Measurements from ENCODE around the gene FLNA. TPM values are rescaled to one million over a fixed set of nuclear protein-coding genes. Genes with fewer than 3 reads are reported as not detected.
"Not testable (repeated sequence)": the region's sequence is repeated elsewhere in the genome, so short reads cannot be mapped to it uniquely, and the experiment has no call there.

The FLNA gene
- total RNA-seq, 1 experiment from 2014 or later = 1,374 TPM

DNA sequence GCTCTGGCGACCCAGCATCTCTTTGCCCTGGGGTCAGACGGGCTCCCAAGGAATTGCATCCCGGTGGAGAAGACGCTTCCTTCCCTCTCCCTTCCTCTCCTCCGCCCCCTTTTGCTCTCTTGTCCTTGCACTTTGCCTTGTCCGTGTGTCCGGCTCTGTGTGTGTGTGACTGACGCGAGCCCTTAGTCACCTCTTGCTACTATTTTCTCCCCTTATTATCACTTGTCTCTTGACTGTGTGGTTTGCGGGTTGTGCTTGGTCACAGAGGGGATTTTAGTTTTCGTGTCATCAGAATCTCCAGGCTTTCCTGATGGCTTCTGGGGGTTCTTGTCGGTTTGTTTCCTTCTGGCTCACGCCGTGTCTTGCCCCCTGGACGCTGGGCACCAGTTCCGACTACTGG is 31.4 kb downstream of the FLNA start:
- not testable (repeated sequence) for DNase-seq (ENCODE audit: low read depth)

DNA sequence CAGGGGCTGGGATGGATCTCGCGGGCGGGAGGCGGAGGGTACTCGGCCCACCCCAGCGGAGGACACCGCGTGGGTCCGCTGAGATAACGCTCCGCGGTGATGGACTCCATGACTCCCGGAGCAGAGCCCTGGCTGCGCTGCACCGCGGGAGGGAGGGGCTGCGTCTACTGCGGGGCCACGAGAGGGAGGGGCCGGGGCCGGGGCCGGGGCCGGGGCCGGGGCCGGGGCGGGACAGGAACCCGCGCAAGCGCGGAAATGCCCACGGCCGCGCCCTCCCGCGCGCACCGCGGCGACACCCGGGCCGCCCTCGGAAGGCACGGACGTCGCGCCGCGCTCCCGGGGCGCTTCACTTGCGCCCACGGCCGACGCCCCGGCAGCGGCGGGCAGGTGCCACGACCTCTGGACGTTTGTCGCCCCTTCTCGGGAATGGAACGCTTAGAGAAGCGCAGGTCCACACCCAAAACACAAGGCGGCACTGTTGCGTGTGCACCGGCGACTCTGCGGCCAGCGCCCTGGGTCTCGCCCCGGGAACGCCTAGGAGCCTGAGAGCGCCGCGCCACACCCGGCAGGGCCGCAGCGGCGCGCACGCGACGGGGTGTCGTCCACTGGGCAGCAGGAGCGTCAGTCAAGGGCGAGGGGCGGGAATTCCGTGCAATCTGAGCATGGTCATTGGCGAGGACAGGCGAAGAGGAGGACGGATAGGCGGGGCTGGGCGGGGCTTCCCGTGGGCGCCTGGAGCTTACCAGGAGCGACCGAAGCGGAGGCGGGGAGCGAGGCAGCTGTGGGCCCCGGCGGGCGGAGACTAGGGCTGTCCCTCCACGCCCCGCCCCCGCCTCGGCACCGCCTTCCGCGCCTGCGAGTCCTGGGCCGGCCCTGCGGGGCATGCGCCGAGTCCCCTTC is 32.8 kb downstream of the FLNA start:
- DNase-seq (ENCODE audit: low read depth) = not testable (repeated sequence)

DNA sequence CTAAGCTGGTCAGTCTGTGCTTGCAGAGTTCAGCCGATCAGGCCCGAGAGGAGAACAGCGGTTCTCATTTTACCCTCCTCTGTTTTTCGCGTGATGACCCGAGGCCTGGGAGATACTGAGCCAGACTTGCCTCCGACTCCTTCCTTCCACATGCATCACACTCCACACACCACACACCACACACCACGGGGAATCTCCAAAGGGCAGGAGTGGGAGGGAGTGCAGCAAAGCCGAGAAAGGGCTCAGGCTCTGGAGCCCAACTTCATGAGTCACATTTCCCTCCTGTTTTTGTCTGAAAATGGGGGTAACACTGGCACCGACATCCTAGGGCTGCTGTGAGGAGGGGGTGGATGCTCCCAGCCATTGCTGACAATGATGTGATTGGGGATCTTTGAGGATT is 39.9 kb downstream of the FLNA start:
- no peak for DNase-seq (ENCODE audit: low read depth)

DNA sequence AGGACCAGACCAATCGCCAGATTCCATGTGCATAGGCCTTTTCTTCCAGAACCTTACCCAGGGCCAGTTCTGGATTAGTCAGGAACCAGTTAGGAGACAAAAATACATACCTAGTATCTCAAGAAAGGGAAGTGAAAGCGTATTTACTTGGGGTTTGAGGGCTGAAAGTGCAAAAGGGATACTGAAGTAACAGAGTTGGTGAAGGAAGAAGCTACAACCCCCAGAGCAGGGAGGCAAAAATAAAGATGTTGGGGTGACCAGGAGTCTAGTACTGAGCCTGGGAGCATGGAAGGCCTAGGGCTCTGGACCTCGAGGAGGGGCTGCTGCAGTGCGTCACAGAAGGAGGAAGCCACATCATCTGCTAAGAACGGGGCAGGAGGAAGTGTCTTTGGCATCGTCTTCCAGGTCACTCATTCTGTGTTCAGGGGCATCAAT is 40.6 kb downstream of the FLNA start:
- no peak for DNase-seq (ENCODE audit: low read depth)

DNA sequence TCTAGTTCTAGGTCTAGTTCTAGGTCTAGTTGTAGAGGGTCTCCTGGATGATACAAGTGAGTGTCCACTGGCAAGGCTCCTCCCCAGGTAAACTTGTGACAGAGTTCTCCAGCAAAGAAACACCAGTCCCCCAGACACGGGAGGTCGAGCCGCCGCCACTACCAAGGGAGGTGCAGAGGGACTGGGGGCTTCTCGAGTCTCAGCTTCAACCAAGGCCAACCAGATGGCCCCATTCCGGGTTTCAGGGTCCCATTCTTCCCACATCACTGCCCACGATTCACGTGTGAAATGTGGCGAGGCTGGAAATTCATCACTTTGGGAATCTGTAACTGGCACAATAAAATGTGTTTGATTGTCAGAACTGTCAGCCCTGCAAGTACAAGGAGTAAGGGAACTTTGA is 41.3 kb downstream of the FLNA start:
- no peak for DNase-seq (ENCODE audit: low read depth)

DNA sequence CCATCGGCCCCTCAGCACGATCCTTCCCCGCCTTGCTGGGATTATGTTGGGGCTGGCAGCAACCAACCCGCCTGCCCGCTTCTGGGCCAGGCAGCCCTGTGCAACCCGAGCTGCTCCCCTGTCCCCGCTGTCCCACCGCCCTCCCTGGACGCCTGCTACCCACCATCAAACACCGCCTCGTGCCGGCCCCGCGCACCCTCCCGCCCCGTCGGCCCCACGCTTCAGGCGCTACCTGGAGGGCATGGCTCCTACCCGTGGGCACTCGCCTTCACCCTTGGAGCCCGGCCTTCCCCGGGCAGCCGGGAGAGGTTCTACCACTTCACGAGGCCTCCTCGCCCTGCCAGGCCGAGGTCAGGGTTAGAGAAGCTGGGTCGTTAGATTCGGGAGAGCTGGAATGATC is 41.9 kb downstream of the FLNA start:
- no peak for DNase-seq (ENCODE audit: low read depth)

DNA sequence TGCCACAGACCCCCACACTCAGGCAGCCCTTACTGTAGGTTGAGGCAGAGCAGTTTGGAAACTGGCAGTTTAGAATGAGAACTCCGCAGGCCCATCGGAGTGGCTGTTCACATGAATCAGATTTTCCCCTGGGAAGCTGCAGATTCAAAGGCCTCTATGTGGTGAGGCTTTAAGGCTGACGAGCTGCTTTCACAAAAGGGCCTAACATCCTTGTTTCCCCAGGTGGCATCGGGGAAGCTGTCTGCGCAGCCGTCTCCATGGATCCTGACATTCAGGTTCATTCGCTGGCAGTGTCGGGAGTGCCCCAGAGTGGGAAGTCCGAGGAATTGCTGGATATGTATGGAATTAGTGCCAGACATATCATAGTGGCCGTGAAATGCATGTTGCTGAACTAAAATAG is 45.1 kb downstream of the FLNA start:
- no peak for DNase-seq (ENCODE audit: low read depth)

DNA sequence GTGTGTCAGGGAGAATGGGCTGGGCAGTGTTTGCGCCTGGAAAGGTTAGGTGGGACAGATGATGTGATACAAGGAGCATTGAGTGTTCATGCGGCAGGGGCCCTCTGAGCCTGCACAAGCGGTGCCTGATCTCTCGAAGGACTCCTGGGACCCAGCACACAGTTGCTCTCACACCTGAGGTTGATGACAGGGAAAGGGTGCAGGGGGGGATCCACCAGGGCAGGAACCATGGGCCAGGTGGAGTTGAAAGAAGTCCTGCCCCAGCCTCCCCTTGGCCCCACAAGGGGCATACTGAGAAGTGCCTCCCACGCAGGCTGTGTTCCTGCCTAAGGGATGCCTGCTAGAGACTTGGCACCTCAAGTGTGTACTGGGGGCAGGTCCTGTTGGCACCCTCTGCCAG is 45.8 kb downstream of the FLNA start:
- no peak for DNase-seq (ENCODE audit: low read depth)

DNA sequence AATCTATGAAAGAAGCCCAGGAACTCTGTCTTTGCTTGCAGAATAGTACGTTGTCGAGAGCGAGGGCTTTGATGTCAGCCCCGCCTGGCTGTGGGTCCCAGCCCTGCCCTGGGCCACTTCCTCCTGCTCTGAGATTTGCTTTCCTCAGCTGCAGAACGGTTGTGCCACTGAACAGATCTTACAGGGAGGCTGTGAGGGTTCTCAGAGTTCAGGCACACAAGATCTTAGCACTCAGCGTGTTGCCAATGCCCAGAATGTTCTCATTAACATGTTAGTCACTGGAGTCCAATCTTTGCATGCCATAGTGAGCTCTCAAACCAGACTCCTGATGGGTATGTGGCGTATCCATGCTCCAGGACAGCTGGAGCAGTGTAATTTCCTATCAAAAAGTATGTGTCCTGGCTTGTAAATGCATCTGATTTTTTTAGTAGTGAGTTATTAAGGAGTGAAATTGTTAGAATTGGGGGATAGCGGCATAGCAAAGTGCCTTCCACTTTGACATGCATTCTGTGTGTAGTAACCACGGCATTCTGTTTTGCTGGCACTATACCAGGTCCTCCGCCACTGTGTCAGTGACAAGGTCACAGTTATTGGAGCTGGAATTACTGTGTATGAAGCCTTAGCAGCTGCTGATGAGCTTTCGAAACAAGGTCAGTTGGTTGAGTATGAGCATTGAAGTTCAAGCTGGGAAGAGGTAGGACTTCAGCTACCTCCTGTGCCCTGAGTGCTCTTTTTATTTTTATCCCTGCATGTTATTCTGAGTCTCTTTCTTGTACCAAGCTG is 47.2 kb downstream of the FLNA start:
- DNase-seq (ENCODE audit: low read depth) = peak; percentile 28

DNA sequence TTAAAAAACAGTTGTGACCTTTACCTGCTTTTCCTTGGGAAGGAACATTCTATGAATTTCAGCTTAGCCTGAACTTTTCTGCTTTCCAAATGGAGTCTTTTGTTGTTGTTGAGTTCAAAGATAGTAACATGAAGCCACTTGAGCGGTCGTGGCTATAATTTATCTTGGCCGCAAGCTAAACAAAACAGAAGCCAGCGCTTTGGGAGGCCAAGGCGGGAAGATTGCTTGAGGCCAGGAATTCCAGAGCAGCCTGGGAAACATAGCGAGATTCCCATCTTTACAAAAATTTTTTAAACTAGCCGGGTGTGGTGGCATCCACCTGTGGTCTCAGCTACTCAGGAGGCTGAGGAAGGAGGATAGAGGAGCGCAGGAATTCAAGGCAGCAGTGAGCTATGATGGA is 48.9 kb downstream of the FLNA start:
- no peak for DNase-seq (ENCODE audit: low read depth)

DNA sequence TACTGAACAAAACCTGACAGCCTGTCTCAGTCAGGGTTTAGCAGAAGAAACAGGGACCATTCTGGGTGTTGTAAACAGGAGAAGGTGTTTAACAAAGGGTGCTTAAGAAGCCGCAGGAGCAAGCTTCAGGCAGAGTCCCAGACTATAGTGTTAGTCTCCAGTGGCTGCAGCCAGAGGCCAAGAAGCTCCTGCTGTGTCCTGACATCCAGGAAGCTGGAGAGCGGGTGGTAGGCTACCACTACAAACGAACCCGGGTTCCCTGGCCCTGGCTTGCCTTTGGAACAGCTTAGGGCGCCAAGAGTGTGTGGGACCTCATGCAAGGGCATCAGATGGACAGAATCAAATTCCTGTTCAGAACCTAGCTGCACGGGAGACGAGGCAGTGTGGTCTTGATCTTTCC is 50.9 kb downstream of the FLNA start:
- no peak for DNase-seq (ENCODE audit: low read depth)

DNA sequence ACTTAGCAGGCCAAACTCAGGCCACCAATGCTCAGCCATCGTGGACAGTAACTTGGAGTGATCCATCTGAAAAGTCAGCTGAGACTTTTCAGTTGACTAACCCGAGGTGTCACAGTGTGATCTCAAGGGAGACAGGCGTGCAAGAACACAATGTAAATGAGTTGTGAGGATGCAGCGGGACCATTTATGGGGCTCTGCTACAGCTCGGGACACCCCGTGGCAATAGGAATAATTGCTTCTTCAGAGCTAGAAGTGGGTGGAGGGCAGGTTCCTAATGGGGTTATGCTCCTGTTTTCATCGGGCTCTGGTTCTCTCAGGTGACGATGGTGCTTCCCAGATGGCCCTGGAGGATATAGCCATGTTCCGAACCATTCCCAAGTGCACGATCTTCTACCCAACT is 51.5 kb downstream of the FLNA start:
- no peak for DNase-seq (ENCODE audit: low read depth)

DNA sequence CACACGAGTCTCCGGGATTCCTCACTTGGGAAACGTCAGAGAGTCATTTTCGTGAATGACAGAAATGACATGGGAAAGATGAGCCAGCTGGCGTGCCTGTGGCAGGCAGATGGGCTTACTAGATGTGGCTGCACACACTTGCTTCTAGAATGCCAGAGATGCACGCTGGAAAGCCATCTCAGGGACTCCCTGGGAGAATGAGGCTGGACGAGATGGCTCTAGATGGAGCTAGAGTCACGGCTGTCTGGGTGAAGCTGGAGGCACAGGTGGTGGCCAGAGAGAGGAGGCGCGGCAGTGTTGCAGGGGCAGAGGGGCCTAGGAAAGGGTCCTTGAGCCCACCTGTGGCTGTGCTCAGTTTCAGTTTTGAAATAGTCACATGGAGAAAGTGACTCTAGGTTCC is 52.8 kb downstream of the FLNA start:
- peak; percentile 10 for DNase-seq (ENCODE audit: low read depth)

DNA sequence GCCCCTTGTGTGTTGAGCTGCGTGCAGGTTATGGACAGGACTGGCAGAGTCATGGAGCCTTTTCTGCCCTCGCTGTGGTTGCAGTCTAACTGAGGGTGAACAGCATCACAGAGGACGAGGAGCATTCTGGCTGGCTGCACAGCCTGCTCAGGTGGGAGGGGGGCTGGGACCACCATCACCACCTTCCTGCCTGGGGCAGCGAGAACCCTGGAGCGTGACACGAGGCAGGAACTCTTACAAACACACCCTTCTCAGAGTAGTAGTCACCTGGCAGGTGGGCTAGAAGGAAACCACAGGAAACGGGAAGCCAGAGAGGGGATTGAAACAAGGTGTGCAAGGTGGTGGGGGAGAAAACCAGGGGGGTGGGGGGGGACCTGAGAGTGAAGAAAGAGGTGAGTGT is 53.3 kb downstream of the FLNA start:
- DNase-seq (ENCODE audit: low read depth) = no peak

DNA sequence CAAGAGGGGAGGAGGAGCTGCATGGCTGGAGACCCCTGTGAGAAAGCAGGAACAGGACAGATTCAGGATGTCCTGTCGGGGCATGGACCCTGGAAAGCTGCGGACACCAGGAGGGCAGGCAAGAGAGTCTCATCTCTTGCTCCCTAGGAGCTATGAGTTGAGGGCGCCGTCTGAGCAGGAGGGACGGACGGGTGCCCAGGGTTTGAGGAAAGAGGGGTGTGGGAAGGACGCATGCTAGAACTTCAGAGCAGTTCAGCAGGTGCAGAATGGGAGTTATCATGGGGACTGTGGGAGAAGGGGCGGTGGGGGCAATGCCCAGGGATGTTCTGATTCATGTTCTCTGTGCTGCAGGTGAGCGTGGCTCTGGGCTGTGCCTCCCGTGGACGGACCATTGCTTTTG is 54.0 kb downstream of the FLNA start:
- DNase-seq (ENCODE audit: low read depth) = no peak

DNA sequence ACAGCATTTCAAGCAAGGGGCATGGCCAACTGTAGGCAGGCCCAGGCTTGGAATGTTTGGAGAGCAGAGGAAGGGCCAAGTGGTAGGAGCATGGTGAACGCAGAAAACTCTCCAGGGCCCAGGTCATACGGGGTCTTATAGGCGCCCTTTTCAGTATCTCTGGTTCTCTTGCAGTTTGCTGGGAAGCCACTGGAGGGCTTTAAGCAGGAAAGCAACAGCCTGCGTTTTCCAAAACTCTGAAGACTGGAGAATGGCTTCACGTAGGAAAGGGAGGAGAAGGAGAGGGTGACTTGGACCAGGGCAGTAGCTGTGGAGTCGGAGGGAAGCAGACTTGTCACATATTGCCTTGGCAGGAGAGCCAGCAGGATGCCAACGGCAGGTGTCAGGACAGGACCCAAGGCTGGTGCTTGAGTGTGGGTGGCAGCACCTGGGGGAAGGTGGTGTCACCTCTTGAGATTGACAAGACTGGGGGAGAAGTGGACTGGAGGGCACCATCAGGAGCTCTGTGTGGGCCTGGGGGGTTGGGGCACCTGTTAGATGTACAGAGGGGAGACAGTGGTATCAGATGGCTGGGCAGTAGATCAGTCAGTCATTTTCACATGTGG is 56.9 kb downstream of the FLNA start:
- DNase-seq (ENCODE audit: low read depth) = peak; percentile 9

DNA sequence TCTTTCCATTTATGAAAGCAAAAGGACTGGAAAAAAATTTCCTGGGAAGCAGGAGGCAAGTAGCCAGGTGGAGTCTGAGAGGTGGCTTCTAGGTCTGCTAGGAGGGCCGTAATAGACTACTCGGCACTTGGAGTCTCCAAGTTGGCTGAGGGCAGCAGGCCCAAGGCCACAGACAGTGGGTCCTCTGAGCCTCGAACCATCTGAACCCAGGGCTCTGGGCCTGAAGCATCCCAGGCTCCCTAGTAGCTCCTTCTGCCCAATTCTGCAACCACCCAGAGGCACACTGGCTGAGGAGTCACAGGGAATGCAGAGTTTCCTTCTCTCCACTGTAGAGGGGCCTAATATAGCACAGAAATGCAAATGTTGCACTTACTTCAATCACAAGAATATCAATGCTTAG is 59.0 kb downstream of the FLNA start:
- no peak for DNase-seq (ENCODE audit: low read depth)

DNA sequence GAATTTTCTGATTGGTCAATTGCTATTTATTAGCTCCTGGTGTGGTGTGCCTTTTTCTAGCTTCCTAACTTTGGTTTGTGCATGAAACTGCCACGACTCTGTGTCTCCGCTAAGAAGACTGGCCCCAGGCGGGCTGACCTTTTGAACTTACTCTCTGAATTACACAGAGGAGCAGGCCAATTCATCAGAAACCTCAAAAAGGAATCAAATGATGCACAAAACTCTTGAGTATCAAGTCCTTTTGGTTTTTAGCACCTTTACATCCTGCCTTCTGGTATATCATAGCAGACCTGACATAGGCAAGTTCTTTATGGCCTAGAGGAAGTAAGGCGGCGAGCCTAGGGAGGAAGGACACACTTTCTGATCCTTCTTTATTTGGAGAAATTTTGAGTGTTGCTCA is 61.3 kb downstream of the FLNA start:
- no peak for DNase-seq (ENCODE audit: low read depth)

DNA sequence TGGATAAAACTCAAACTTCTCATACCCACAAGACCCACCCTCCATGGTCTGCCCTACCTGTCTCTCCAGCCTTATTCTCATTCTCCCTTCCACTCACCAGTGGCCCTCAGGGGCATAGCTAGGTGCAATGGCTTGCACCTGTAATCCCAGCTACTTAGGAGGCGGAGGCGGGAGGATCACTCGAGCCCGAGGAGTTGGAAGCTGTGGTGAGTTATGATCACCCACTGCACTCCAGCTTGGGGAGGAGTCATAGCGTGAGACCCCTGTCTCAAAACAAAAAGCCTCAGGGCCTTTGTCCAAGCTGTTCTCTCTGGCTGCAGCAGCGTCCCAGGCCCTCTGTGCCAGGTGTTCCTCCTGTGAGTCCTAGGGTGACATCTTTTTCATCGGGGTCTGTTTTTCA is 62.3 kb downstream of the FLNA start:
- DNase-seq (ENCODE audit: low read depth) = no peak

DNA sequence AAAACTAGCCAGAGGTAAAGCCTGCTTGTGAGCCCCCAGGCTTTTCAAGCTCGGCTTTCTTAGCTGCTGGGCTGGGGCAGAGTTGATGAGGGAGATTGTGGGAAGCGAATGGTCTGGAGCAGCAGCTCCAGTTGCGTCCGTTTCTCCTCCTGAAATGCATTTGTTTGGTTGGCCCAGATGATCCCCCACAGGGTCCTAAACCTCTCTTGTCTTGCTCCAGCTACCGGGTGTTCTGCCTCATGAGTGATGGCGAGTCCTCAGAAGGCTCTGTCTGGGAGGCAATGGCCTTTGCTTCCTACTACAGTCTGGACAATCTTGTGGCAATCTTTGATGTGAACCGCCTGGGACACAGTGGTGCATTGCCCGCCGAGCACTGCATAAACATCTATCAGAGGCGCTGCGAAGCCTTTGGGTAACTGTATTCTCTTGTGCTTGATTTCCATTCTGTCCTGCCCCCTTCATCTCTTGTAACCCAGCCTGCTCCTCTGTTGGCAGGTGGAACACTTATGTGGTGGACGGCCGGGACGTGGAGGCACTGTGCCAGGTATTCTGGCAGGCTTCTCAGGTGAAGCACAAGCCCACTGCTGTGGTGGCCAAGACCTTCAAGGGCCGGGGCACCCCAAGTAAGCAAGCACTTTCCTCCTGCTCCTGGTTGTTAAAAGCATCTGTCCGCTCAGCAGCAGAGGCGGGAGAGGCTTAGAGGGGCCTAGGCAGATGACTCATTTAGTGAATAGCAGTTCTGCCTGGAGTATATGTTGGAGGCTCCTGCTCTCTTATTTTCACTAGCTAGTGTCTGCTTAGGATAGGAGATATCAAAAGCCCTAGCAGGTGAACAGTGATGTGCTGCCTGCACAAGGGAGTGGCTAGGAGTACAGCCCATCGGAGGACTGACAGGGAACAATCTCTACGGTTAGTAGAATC is 63.6 kb downstream of the FLNA start:
- no peak for DNase-seq (ENCODE audit: low read depth)

DNA sequence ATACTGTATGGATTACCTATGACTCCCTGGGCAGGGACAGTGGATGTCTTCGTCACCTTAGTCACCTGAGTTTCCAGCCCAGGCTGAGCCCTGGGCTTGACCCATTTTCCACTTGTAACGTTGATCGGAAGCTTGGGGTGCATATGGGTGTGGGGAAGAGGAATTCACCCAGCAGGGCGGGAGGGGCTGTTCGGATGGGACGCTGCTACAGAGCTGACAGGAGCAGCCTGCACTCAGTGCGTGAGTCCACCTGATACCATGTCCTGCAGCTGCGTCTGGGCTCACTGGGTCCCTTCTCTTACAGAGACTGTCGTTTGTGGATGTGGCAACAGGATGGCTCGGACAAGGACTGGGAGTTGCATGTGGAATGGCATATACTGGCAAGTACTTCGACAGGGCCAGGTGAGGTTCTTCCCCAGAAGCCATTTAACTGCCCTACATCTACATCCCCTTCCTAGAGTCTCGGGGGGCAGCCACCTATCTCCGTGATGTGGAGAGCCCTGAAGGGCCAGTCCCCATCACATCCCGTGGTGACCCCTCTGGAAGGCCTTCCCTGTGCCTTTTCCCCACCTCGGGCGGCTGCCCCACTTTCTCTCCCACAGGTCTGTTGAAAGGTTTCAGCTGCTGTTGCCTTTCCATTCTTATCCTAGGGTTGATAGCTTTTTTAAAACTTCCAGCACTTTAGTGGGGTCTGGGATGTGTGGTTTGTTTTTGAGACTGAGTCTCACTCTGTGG is 65.2 kb downstream of the FLNA start:
- DNase-seq (ENCODE audit: low read depth) = no peak

All from LHCN-M2 (cell line).